ENCODE measurements around the gene TTC39C. TPM values are rescaled to one million over a fixed set of nuclear protein-coding genes. Genes with fewer than 3 reads are reported as not detected.

The TTC39C gene
- total and polyA plus RNA-seq, 2 experiments from 2014 or later, result 23.9 to 41.6 TPM

DNA sequence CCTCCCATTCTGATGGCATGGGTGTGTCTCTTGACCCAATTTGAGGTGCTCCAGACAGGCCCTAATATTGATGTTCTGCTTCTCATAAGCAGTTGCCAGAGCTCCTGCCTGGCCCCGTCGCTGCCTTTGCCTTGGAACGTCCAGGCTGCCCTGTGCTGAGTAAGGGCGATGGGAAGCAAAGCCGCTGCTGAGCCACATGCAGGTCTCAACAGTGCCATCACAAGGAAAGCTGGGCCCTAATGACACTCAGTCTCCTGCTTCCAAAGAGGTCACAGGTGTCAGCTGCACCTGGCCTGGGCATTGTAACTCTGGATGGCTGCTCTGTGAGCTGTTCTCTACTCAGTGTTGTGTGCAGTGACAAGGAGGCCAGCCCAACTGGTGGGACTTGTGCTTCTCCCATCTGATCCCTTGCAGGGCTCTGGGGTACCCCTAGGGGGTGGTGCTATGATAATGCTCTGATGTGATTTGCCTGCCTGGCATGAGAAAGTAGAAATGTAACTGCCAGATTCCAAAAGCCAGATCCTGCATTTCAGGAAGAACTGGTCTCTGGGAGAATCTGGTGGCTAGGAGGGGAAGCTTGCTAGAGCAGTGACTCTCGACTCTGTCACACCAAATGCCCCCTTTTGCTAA, 8.7 kb downstream of the TTC39C start:
- Histone ChIP-seq H3K4me1 (ENCODE audit: insufficient read depth) (peaks cover 9% of the 10 kb centered on the region), H3K27ac (no peak overlapping the region), H3K27me3 (no peaks in the 10 kb centered on the region), H3K4me3 (no peak overlapping the region), H3K79me2 (peaks cover 76% of the 10 kb centered on the region), H3K4me2 (no peak overlapping the region), H3K36me3 (replicated peaks; ENCODE audit: insufficient read depth, low read depth) (no peaks in the 10 kb centered on the region), H3K9me2 (replicated peaks; ENCODE audit: insufficient read depth) (no peaks in the 10 kb centered on the region), H4K20me1 (ENCODE audit: insufficient read depth, poor library complexity, severe bottlenecking) (no peaks in the 10 kb centered on the region), H2AFZ (no peak overlapping the region), H3K9me3 (ENCODE audit: low read depth) (no peaks in the 10 kb centered on the region)
- 94% methylated on average over 6 of the region's 6 CpGs for WGBS (ENCODE audit: low lambda C conversion rate, missing lambda C conversion rate)
- TF ChIP-seq EZH2 (IDR thresholded peaks at IDR 0.05; ENCODE audit: borderline replicate concordance) (no peak), EZH2phosphoT487 (IDR thresholded peaks at IDR 0.05; ENCODE audit: low read depth, severe bottlenecking, unreplicated experiment) (no peak)
- TF ChIP-seq, protein P1, sequence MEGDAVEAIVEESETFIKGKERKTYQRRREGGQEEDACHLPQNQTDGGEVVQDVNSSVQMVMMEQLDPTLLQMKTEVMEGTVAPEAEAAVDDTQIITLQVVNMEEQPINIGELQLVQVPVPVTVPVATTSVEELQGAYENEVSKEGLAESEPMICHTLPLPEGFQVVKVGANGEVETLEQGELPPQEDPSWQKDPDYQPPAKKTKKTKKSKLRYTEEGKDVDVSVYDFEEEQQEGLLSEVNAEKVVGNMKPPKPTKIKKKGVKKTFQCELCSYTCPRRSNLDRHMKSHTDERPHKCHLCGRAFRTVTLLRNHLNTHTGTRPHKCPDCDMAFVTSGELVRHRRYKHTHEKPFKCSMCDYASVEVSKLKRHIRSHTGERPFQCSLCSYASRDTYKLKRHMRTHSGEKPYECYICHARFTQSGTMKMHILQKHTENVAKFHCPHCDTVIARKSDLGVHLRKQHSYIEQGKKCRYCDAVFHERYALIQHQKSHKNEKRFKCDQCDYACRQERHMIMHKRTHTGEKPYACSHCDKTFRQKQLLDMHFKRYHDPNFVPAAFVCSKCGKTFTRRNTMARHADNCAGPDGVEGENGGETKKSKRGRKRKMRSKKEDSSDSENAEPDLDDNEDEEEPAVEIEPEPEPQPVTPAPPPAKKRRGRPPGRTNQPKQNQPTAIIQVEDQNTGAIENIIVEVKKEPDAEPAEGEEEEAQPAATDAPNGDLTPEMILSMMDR (IDR thresholded peaks at IDR 0.05; ENCODE audit: poor library complexity), result no peak
- DNase-seq (ENCODE audit: low spot score), result peak; percentile 19

DNA sequence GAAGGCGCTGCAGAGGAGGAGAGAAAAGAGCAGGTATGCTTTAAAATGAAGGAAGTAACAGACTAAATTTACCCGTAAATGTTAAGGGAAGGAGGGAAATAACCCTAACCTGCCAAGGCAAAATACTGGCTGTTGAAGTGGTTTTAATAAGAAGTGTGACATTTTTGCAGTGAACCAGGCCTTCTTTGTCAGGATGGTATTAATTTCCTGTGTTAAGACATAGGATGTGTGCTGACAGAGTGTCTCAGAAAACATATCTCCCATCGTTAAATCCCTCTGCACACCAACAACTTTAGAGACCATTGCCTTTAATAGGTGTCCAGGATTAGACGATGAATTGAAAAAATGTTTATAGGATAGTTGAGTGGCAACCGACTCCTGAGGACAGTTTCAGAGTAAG, 9.9 kb downstream of the TTC39C start:
- no peak for DNase-seq (ENCODE audit: low spot score)
- Histone ChIP-seq H3K4me1 (ENCODE audit: insufficient read depth) (peaks cover 9% of the 10 kb centered on the region), H3K27ac (no peak overlapping the region), H3K27me3 (no peaks in the 10 kb centered on the region), H3K9me2 (replicated peaks; ENCODE audit: insufficient read depth) (no peaks in the 10 kb centered on the region), H2AFZ (no peak overlapping the region), H3K79me2 (peaks cover 72% of the 10 kb centered on the region), H3K4me2 (no peak overlapping the region), H3K4me3 (no peak overlapping the region), H3K36me3 (replicated peaks; ENCODE audit: insufficient read depth, low read depth) (no peaks in the 10 kb centered on the region), H4K20me1 (ENCODE audit: insufficient read depth, poor library complexity, severe bottlenecking) (no peaks in the 10 kb centered on the region), H3K9me3 (ENCODE audit: low read depth) (no peaks in the 10 kb centered on the region)
- TF ChIP-seq, protein P1 (IDR thresholded peaks at IDR 0.05; ENCODE audit: poor library complexity), result no peak
- TF ChIP-seq EZH2phosphoT487 (IDR thresholded peaks at IDR 0.05; ENCODE audit: low read depth, severe bottlenecking, unreplicated experiment), result no peak
- TF ChIP-seq EZH2 (IDR thresholded peaks at IDR 0.05; ENCODE audit: borderline replicate concordance), result no peak
- 81% methylated on average over 5 of the region's 5 CpGs for WGBS (ENCODE audit: low lambda C conversion rate, missing lambda C conversion rate)

DNA sequence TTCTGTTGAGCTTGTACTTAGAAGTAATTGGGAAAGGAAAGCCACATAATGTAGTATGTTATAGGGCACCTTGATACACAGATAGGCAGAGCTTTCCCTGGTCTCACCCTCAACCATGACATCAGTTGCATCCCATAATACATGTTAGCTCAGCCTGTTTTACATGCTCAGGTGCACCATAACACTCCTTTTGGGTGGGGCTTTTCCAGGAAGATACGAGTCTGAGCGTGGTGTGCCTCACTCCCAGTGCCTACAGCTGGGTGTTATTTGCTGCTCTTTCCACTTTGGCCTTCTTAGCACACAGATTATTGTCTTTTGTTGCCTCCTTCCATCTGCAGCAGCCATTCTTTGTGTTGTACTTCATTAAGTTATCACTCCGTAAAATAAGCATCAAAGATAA, 11.9 kb downstream of the TTC39C start:
- Histone ChIP-seq H3K4me2 (no peak overlapping the region), H3K4me3 (no peak overlapping the region)

More for the DNA sequence above, 11.9 kb downstream of the TTC39C start:
- Histone ChIP-seq H3K9me2 (replicated peaks; ENCODE audit: insufficient read depth) (no peaks in the 10 kb centered on the region), H3K27ac (no peak overlapping the region), H2AFZ (no peak overlapping the region), H3K27me3 (no peaks in the 10 kb centered on the region), H3K79me2 (peaks cover 59% of the 10 kb centered on the region), H3K4me1 (ENCODE audit: insufficient read depth) (peaks cover 9% of the 10 kb centered on the region), H3K36me3 (replicated peaks; ENCODE audit: insufficient read depth, low read depth) (no peaks in the 10 kb centered on the region), H4K20me1 (ENCODE audit: insufficient read depth, poor library complexity, severe bottlenecking) (no peaks in the 10 kb centered on the region), H3K9me3 (ENCODE audit: low read depth) (no peaks in the 10 kb centered on the region)
- TF ChIP-seq, protein P1 (IDR thresholded peaks at IDR 0.05; ENCODE audit: poor library complexity), result no peak
- TF ChIP-seq EZH2 (IDR thresholded peaks at IDR 0.05; ENCODE audit: borderline replicate concordance), result no peak
- no peak for DNase-seq (ENCODE audit: low spot score)
- WGBS (ENCODE audit: low lambda C conversion rate, missing lambda C conversion rate), result 88% methylated on average over 3 of the region's 3 CpGs
